HG02943 (cell line): Measurements from ENCODE around the gene THAP6.
A peak's percentile ranks its signal among the peaks of the same experiment; 100 is the strongest.
"Not testable (repeated sequence)": the region's sequence is repeated elsewhere in the genome, so short reads cannot be mapped to it uniquely, and the experiment has no call there.

Experiments
- ATAC-seq: cut with Tn5 transposase; IDR thresholded peaks from one replicate; pipeline ENCODE4 v1.9.1; 2021; ENCODE audit warnings: mild to moderate bottlenecking, low read depth, moderate library complexity; ENCODE audit not compliant: unreplicated experiment

THAP6 gene

DNA sequence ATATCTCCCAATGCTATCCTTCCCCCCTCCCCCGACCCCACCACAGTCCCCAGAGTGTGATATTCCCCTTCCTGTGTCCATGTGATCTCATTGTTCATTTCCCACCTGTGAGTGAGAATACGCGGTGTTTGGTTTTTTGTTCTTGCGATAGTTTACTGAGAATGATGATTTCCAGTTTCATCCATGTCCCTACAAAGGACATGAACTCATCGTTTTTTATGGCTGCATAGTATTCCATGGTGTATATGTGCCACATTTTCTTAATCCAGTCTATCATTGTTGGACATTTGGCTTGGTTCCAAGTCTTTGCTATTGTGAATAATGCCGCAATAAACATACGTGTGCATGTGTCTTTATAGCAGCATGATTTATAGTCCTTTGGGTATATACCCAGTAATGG lies 5.2 kb downstream of the THAP6 start:
- not testable (repeated sequence) for ATAC-seq

DNA sequence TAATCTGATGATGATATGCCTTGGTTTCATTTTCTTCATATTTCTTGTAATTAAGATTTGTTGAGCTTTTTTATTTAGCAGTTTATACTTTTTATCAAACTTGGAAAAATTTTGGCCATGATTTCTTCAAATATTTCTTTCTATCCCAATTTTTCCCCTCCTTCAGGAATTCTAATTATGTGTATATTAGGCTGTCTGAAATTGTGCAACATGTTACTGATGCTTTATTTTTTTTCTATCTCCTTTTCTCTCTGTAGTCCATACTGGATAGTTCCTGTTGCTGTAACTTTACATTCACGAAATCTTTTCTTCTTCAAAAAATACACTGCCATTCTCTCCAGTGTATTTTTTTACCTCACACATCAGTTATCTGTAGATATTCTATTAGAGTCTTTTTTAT lies 10.8 kb downstream of the THAP6 start:
- no peak for ATAC-seq

DNA sequence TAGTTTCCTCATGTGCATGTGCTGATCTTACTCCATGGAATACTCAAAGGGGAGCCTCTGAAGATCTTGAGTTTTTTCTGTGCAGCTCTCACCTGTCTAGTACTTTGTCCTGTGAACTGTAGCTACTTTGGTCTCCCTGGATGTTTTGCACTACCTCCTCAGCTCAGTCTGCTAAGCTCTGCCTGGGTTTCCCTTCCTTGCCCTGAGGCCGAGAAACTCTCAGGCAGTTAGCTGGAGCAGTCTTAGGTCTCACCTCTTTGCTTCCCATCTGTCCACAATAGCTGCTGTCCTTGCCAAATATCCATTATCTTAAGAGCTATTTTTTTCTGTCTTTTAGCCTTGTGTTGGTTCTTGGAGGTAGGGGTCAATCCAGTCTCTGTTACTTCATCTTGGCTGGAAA lies 11.6 kb downstream of the THAP6 start:
- no peak for ATAC-seq

DNA sequence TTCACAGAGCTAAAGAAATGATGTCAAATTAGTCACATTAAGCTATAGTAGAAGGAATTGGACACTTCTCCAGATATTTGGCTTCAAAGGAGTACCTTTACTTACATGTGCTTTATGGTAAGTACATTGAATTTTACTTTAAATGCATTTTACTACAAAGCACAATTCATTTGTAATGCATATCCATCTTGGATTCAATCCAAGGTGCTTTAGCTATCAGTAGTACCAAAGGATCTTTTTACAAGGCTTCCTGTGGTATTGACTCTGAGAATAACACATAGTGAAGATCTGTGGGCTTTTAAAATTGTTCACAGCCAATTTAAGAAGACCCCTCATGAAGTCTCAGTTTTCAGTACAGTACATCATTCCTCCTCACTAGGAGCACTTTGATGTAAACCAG lies 13.2 kb downstream of the THAP6 start:
- no peak for ATAC-seq

DNA sequence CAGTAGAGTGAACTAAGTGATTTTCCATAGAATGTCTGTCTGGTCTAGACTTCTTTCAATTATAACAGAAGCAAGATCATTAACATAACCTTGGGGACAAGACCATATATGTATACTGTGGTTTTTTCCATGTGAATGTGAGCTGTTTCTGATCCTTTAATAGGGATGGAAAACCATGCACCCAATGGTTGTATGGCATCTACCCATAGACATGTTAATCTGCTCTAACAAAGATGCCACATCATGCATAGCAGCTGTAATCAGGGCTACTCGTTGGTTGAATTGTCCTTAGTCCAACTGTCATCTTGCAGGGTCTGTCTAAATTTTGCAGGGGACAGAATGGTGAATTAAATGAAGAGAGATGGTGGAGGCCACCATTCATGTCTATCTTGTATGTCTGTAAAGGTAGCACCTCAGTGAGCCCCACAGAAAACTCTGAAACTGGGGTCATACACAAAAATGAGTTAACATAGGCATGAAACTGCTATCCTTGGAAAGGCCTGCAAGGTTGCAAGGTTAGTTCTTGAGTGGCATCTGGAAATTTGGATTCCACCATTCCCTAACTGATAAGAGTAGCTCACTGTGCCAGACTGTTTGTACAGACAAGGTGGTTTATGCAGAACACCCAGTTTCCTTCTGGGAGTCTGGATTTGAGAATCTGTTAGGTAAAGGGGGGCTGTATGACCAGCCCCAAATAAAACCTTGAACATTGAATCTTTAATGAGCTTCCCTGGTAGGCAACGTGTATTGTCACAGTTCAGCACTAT lies 16.5 kb downstream of the THAP6 start:
- no peak for ATAC-seq

DNA sequence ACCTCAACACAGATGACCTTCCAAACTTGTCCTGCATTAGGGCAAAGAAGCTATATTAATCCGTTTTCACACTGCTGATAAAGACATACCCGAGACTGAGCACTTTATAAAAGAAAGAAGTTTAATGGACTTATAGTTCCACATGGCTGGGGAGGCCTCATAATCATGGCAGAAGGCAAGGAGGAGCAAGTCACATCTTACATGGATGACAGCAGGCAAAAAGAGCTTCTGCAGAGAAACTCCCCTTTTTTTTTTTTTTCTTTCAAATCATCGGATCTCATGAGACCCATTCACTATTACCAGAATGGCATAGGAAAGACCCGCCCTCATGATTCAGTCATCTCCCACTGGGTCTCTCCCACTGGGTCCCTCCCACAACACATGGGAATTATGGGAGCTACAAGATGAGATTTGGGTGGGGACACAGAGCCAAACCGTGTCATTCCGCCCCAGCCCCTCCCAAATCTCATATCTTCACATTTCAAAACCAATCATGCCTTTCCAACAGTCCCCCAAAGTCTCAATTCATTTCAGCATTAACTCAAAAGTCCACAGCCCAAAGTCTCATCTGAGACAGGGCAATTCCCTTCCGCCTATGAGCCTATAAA lies 17.4 kb downstream of the THAP6 start:
- not testable (repeated sequence) for ATAC-seq

DNA sequence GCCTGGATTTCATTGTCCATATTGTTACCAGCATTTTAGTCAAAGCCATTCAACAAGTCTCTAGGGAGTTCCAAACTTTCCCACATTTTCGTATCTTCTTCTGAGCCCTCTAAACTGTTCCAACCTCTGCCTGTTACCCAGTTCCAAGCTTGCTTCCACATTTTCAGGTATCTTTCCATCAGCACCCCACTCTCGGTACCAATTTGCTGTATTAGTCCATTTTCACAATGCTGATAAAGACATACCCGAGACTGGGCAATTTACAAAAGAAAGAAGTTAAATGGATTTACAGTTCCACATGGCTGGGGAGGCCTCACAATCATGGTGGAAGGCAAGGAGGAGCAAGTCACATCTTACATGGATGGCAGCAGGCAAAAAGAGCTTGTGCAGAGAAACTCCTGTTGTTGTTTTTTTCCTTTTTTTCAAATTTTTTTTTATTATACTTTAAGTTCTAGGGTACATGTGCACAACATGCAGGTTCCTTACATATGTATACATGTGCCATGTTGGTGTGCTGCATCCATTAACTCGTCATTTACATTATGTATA lies 19.1 kb downstream of the THAP6 start:
- not testable (repeated sequence) for ATAC-seq

DNA sequence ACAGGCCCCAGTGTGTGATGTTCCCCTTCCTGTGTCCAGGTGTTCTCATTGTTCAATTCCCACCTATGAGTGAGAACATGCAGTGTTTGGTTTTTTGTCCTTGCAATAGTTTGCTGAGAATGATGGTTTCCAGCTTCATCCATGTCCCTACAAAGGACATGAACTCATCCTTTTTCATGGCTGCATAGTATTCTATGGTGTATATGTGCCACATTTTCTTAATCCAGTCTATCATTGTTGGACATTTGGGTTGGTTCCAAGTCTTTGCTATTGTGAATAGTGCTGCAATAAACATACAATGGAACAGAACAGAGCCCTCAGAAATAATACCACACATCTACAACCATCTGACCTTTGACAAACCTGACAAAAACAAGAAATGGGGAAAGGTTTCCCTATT lies 19.7 kb downstream of the THAP6 start:
- not testable (repeated sequence) for ATAC-seq

DNA sequence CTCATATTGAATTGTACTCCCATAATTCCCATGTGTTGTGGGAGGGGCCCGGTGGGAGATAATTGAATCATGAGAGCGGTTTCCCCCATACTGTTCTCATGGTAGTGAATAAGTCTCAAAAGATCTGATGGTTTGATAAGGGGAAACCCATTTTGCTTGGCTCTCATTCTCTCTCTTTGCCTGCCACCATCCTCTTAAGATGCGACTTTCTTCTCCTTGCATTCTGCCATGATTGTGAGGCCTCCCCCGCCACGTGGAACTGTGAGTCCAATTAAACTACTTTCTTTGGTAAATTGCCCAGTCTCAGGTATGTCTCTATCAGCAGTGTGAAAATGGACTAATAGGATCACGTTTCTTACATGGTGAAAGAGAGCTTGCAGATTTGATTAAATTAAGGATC lies 23.0 kb downstream of the THAP6 start:
- ATAC-seq, result not testable (repeated sequence)

DNA sequence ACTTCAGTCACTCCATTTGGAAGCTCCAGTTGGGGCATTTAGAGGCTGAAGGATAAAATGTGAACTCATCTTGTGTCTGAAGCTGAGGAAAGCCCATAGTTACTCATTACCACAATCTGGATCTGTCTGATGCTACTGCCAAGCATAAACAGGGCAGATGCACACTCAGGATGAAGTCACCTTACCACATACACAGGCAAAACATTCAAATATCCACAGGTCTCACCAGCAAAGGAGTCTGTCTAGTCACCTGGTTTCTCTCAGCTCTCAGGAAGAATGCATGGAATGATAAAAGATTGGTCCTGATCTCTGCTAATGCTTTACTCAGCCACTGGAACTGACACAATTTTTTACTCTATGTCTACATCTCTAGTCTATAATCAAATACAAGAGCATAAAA lies 28.6 kb downstream of the THAP6 start:
- ATAC-seq, result no peak

DNA sequence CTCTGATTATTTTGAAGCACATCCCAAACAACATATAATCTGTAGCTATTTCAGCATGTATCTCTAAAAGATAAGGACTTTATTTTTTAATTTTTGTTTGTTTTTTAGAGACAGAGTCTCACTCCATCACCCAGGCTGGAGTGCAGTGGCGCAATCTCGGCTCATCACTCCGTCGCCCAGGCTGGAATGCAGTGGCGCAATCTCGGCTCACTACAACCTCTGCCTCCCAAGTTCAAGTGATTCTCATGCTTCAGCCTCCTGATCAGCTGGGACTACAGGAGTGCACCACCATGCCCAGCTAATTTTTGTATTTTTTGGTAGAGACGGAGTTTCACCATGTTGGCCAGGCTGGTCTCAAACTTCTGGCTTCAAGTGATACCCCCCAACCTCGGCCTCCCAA lies 29.9 kb downstream of the THAP6 start:
- not testable (repeated sequence) for ATAC-seq

DNA sequence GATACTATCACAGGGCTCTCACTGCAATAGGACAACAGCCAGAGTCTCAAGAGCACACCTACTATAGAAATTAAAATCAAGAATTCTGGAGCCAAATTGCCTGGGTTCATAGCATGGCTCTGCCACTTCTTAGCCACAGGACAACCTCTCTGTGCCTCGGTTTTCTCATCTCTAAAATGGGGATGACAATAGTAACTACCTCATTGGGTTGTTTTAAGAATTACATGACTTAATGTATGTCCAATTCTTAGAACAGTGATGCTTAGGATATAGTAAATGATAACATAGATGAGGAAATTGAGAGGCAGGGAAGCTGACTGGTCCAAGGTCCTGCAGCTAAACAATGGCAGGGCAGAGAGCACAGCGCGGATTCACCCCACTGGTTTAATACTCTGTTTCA lies 30.6 kb downstream of the THAP6 start:
- no peak for ATAC-seq

DNA sequence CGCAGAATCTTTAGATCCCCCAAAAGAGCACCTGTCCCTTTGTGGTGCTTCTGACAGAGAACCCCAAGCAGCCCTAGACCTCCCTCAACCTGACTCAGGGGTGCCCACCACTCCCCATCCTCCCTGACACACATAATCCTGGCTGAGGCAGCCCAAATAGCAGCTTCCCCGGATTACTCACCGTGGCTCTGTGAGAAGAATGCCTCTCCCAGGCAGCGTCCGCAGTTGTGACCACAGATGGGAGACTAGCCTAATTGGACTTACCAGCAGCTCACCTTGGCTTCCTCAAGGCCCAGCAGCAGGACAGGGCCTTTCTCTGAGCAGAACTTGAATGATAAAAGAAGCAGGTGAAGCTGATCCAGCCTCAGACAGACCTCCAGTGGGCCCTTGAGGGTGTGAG lies 31.3 kb downstream of the THAP6 start:
- ATAC-seq, result no peak

DNA sequence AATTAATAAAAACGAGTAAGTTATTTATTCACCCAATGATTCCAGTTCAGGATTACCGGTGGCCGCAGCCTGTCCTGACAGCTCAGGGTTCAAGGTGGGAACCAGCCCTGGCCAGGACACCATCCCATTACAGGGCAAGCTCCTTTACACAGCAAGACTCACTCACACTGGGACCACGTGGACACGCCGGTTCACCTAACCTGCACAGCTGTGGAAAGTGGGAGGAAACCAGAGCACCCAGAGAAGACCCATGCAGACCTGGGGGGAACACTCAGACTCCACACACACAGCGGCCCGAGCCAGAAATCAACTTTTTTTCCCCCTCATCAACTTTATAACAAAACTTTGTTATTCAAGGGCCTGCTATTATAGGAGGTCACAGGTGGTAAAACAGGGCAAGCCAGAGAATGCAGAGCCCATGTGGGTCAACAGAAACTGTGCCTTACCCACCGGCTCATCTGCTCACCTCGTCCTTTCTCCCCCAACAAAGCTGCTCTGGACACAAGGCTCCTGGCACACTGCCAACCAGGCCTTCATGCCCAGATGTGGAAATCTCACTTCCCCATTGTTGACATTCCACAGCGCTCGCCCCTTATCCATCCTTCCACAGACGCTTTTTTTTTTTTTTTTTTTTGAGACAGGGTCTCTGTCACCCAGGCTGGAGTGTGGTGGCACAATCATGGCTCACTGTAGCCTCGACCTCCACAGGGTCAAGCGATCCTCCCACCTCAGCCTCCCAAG lies 33.5 kb downstream of the THAP6 start:
- ATAC-seq, result no peak

DNA sequence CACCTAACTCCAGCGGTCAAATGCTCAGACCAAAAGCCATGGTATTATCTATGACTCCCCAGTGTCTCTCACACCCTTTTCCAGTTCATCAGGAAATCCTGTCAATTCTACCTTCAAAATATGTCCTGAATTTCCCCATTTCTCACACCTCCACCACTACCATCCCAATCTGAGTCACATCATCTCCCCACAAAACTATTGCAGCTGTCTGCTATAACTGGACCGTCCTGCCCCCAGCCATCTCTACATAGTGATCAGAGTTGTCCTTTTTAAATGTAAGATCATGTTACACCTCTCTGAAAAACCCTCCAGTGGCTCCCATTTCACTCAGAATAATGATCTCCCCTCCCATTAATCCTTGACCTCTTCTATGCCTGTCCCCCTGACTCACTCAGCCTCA lies 34.7 kb downstream of the THAP6 start:
- ATAC-seq, result no peak

DNA sequence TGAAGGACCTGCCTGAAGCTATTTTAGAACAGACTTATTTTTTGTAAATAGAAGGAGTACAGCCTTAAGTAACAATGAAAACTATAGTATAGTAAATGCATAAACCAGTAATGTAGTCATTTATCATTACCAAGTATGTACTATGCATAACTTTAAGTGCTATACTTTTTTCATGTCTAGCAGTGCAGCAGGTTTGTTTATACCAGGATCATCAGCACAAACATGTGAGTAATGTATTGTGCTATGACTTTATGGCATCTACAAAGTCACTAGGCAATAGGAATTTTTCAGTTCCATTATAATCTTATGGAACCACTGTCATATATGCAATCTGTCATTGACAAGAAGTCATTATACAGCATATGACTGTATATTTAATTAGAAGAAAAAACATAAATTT lies 38.2 kb downstream of the THAP6 start:
- no peak for ATAC-seq

DNA sequence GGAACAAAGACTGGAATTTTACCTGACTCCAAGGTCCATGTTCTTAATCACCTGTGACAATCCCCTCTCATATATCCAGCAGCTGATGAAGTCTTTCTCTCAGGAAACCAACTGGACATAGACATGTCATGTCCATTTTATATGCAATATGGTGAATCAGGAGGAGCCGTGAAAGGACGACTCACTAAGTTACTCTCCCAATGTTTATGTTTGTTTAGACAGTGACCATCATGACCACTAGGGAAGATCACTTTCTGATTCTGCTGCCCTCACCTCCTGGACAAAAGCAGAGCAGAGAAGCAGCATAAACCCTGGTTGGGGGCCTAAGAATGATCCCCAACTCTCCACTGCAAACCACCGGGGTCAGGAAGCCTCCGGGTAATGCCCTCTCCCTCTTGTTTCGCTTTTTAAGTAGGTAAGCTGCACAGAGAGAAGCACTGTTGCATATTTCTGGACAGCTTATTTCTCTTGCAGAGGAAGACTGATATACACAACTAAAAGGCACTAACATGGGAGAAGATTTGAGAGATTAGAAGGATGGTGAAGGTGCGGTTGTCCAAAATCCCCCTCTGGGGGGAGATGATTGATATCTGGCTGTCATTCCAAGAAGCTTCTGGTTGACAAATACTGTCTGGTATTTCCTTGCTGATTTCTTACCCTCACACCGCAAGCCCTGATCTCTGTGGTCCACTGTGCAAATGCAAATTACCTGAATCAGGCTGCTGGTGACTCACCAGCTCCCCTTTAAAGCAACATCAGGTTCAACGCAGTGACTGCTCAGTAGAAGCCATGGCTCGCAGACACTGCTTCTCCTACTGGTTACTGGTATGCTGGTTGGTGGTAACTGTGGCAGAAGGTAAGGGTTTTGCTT lies 41.3 kb downstream of the THAP6 start, which contains the start of gene ODAPH:
Gene ODAPH (plus strand): TSS at position 773 of the 871 bp plus-strand sequence. CDS start 17 bp downstream, at position 790.
- peak; percentile 83 for ATAC-seq

DNA sequence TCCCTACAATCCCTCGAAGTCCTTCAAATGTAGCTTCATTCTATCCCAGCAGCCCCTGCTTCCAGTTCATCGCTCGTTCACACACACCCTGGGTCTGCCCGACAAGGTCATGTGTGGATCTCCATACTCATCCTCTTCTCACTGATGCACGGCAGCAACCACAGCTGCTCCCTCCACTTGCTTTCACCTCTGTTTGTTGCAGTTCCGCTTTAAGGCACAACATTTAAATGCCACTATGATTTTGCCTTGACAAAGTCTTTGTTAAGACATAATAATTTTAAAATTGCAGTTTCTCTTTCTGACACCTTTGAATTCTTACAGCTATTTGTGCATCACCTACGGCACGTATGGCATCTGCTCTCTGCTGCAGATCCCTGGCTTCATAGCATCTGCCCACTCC lies 43.4 kb downstream of the THAP6 start:
- ATAC-seq, result no peak

DNA sequence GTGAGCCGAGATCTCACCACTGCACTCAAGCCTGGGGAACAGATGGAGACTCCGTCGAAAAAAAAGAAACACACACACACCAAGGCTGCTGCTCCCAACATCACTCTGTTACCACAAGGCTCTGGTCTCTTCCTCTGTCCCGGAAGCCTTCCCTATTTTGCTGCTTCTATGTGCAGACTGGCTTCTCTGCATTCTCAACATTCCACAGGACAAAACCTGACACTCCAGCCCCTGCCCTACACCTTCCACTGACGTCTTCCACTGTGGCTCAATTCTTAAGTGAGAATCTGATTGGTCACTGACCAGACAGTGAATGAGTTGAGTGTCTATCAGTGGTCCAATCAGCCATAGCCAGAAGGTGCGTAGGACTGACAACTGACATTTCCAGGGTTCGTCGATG lies 47.5 kb downstream of the THAP6 start:
- no peak for ATAC-seq

DNA sequence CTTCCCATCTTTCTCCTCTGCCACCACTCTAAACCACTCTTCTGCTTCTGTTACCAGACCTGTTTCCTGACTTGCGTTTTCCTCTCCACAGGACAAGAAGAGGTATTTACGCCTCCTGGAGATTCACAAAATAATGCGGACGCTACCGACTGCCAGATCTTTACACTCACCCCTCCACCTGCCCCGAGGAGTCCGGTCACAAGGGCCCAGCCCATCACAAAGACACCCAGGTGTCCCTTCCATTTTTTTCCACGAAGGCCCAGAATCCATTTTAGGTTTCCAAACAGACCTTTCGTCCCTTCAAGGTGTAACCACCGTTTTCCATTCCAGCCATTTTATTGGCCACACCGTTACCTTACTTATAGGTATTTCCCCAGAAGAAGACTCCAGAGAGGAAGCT lies 49.8 kb downstream of the THAP6 start:
- ATAC-seq, result no peak
